Measurements from ENCODE around the gene ARID1B.

DNA sequence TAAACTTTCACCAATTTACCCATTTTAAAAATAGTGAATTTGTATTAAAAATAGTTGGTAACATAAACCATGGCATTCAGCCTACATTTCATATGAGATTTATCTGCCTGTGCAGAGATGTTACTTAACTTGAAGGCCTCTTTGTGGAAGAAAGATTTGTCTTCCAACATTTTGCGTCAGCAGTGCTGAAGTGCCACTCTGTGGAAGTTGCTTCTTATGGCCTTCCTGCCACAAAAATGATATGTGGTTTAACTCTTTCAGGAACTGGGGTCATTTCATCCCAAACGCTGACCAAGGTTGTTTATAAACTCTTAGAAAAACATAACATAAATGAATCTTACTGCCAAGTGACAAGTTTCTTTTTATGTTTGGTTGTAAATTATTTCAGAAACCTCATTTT lies 246.8 kb downstream of the ARID1B start:
- TF ChIP-seq, protein P1, sequence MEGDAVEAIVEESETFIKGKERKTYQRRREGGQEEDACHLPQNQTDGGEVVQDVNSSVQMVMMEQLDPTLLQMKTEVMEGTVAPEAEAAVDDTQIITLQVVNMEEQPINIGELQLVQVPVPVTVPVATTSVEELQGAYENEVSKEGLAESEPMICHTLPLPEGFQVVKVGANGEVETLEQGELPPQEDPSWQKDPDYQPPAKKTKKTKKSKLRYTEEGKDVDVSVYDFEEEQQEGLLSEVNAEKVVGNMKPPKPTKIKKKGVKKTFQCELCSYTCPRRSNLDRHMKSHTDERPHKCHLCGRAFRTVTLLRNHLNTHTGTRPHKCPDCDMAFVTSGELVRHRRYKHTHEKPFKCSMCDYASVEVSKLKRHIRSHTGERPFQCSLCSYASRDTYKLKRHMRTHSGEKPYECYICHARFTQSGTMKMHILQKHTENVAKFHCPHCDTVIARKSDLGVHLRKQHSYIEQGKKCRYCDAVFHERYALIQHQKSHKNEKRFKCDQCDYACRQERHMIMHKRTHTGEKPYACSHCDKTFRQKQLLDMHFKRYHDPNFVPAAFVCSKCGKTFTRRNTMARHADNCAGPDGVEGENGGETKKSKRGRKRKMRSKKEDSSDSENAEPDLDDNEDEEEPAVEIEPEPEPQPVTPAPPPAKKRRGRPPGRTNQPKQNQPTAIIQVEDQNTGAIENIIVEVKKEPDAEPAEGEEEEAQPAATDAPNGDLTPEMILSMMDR (IDR thresholded peaks at IDR 0.05) = no peak
- TF ChIP-seq POLR2A (IDR thresholded peaks at IDR 0.05) (no peak), POLR2AphosphoS5 (IDR thresholded peaks at IDR 0.05) (peak in 2 of 3 donors; percentile 10 to 36), EP300 (IDR thresholded peaks at IDR 0.05; ENCODE audit: low read depth) (no peak)

Data from transverse colon (tissue), 4 donors.